ENCODE data around the gene NADK2. TPM values are rescaled to one million over a fixed set of nuclear protein-coding genes. Genes with fewer than 3 reads are reported as not detected.

Gene NADK2
- total and polyA plus RNA-seq, 9 of the 15 experiments (the other 6 are each of a cell fraction or from before 2014, with no cell fraction given) = 10.6 to 41.0 (median 24.0) TPM

- TF ChIP-seq E2F1 (CRISPR knock-in tag; IDR thresholded peaks at IDR 0.05) (no peak), ZKSCAN3 (CRISPR knock-in tag; IDR thresholded peaks at IDR 0.05) (no peak), NCOA2 (IDR thresholded peaks at IDR 0.05; ENCODE audit: partially characterized antibody in 2 of 2) (no peak), ZFP30 (CRISPR knock-in tag; IDR thresholded peaks at IDR 0.05; ENCODE audit: borderline replicate concordance) (no peak), PREB (CRISPR knock-in tag; IDR thresholded peaks at IDR 0.05) (no peak), SRSF9 (IDR thresholded peaks at IDR 0.05; ENCODE audit: borderline replicate concordance, low read depth, low read length) (no peak), KAT8 (IDR thresholded peaks at IDR 0.05; ENCODE audit: low read depth) (no peak), KAT7 (CRISPR knock-in tag; IDR thresholded peaks at IDR 0.05; ENCODE audit: borderline replicate concordance) (no peak), SMARCE1 (IDR thresholded peaks at IDR 0.05) (no peak), ARNT (IDR thresholded peaks at IDR 0.05) (no peak)
Measured at GRCh38 chr5:36155291-36155690, 86.4 kb downstream of the NADK2 start (continued).

Data from K562 (cell line).